ENCODE data around the gene NDUFV1.

NDUFV1 gene

GRCh38 chr11:67639438-67639859, 32.7 kb downstream of the NDUFV1 start, which contains the start of gene TBX10:
Gene TBX10 (minus strand): TSS chr11:67639763. CDS start chr11:67639472, 291 bp downstream.
- DNase-seq, result no peak

GRCh38 chr11:67640021-67640757, 33.5 kb downstream of the NDUFV1 start:
- peak in 31 of 56 donors; percentile 6 to 74 (median 44) for DNase-seq

- DNase-seq, result no peak
Measured at GRCh38 chr11:67640758-67641337, 34.1 kb downstream of the NDUFV1 start.

GRCh38 chr11:67641338-67642172, 34.8 kb downstream of the NDUFV1 start:
- DNase-seq, result no peak

- DNase-seq, result no peak
Measured at GRCh38 chr11:67642173-67643120, 35.7 kb downstream of the NDUFV1 start.

- DNase-seq, result no peak
Measured at GRCh38 chr11:67644042-67644441, 37.3 kb downstream of the NDUFV1 start.

GRCh38 chr11:67644472-67645418, 38.0 kb downstream of the NDUFV1 start:
- no peak for DNase-seq

- DNase-seq, result no peak
Measured at GRCh38 chr11:67645521-67646461, 39.1 kb downstream of the NDUFV1 start.

- no peak for DNase-seq
Measured at GRCh38 chr11:67646535-67647336, 40.0 kb downstream of the NDUFV1 start.

- no peak for DNase-seq
Measured at GRCh38 chr11:67647471-67647870, 40.7 kb downstream of the NDUFV1 start.

- DNase-seq, result peak in 1 of 56 donors; percentile 15
Measured at GRCh38 chr11:67648140-67648795, 41.5 kb downstream of the NDUFV1 start.

GRCh38 chr11:67648796-67649613, 42.3 kb downstream of the NDUFV1 start:
- peak in 10 of 56 donors; percentile 5 to 60 (median 22) for DNase-seq

GRCh38 chr11:67649634-67650510, 43.1 kb downstream of the NDUFV1 start:
- no peak for DNase-seq

- DNase-seq, result peak in 1 of 56 donors; percentile 26
Measured at GRCh38 chr11:67651976-67652781, 45.4 kb downstream of the NDUFV1 start.
